A673 (cell line): ENCODE results near the gene PHF12.

Experiments
- EZH2 ChIP-seq: fragments of 200-600 bp; sonication (generic); IDR thresholded peaks from 2 replicates; pipeline ENCODE4 v1.6.1; 2017; ENCODE audit warnings: borderline replicate concordance, low read depth, mild to moderate bottlenecking, mixed read lengths, antibody characterized with exemption, low read length; ENCODE audit not compliant: poor library complexity, severe bottlenecking
- TF ChIP-seq, protein P1 (sequence below): fragments of 300-800, 200-600 bp; sonication (generic); conservative IDR thresholded peaks from 2 replicates; pipeline ENCODE4 v1.5.1; 2017; ENCODE audit warnings: low read depth, mild to moderate bottlenecking, antibody characterized with exemption, low read length, moderate library complexity, mixed read lengths

DNA sequence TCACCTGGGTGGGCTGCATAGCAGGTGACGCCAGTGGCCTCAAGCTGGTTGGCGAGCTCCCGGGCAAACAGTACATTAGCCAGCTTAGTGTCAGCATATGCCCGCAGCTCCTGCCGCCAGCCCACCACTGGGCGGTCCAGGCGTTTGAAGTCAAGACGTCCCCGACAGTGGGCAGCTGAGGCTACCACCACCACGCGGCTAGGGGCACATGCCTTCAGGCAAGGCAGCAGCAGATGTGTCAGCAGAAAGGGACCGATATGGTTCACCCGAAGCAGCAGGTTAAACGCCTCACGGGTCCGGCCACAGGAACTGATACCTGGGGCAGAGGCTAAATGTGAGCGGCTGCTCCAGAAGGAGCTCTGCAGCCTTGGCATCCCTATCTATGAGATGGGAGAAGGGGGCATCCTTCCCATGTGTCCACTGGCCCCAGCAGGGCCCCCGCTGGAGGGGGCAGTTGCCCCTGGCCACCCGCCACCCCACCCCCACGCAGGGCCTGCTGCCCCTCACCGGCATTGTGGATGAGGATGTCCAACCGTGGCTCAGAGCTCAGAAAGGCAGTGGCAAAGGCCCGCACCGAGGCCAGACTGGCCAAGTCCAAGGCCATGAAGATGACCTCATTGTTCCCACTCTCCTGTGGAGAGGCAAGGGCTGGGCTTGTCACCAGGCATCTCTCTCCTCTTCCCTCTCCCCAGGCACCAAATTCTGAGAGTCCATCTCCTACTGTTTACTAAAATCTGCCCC, 50.2 kb downstream of the PHF12 start:
- TF ChIP-seq, protein P1, sequence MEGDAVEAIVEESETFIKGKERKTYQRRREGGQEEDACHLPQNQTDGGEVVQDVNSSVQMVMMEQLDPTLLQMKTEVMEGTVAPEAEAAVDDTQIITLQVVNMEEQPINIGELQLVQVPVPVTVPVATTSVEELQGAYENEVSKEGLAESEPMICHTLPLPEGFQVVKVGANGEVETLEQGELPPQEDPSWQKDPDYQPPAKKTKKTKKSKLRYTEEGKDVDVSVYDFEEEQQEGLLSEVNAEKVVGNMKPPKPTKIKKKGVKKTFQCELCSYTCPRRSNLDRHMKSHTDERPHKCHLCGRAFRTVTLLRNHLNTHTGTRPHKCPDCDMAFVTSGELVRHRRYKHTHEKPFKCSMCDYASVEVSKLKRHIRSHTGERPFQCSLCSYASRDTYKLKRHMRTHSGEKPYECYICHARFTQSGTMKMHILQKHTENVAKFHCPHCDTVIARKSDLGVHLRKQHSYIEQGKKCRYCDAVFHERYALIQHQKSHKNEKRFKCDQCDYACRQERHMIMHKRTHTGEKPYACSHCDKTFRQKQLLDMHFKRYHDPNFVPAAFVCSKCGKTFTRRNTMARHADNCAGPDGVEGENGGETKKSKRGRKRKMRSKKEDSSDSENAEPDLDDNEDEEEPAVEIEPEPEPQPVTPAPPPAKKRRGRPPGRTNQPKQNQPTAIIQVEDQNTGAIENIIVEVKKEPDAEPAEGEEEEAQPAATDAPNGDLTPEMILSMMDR, result no peak
- no peak for TF ChIP-seq EZH2
